Measurements from ENCODE around the gene CUL9.

DNA sequence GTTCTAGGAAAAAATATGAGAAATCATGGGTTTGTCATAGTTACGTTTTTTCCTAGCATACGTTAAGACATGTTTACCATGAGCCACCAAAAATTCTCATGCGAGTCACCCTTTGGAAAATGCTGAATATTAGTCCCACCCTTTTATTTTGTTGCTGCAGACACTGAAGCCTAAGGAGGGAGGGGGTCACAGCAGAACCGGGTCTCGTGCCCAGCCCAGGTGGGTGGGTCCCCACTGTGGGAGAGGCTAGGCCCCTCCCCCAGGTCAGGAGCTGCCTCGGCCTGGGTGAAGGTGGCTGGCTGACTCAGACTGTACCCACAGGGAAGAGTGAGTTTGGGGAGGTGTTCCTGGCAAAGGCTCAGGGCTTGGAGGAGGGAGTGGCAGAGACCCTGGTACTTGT lies 37.1 kb upstream of the CUL9 start:
- TF ChIP-seq, protein P1, sequence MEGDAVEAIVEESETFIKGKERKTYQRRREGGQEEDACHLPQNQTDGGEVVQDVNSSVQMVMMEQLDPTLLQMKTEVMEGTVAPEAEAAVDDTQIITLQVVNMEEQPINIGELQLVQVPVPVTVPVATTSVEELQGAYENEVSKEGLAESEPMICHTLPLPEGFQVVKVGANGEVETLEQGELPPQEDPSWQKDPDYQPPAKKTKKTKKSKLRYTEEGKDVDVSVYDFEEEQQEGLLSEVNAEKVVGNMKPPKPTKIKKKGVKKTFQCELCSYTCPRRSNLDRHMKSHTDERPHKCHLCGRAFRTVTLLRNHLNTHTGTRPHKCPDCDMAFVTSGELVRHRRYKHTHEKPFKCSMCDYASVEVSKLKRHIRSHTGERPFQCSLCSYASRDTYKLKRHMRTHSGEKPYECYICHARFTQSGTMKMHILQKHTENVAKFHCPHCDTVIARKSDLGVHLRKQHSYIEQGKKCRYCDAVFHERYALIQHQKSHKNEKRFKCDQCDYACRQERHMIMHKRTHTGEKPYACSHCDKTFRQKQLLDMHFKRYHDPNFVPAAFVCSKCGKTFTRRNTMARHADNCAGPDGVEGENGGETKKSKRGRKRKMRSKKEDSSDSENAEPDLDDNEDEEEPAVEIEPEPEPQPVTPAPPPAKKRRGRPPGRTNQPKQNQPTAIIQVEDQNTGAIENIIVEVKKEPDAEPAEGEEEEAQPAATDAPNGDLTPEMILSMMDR (IDR thresholded peaks at IDR 0.05) = no peak
- TF ChIP-seq POLR2A (IDR thresholded peaks at IDR 0.05) = no peak

All from prostate gland (tissue), 2 donors.